Upper lobe of right lung (tissue), 1 donor: ENCODE measurements around the gene FHOD1. TPM values are rescaled to one million over a fixed set of nuclear protein-coding genes. Genes with fewer than 3 reads are reported as not detected.

Source experiments
- ATAC-seq: fragments of 200-7000 bp; cut with Tn5 transposase; one replicate; pipeline ENCODE4 v1.9.1; 2020; ENCODE audit warnings: mild to moderate bottlenecking, moderate library complexity
- DNase-seq: peaks from one replicate; pipeline ENCODE4 v3.0.0-alpha.2; 2020
- H3K27ac ChIP-seq: fragments of 200-600 bp; one replicate; pipeline ENCODE4 v1.8.0; 2022
- H3K27me3 ChIP-seq: fragments of 200-600 bp; one replicate; pipeline ENCODE4 v1.8.0; 2022; ENCODE audit warnings: mild to moderate bottlenecking
- H3K36me3 ChIP-seq: fragments of 200-600 bp; one replicate; pipeline ENCODE4 v1.8.0; 2022
- H3K4me1 ChIP-seq: fragments of 200-600 bp; one replicate; pipeline ENCODE4 v1.8.0; 2022
- H3K4me3 ChIP-seq: fragments of 200-600 bp; one replicate; pipeline ENCODE4 v1.8.0; 2022; ENCODE audit warnings: mild to moderate bottlenecking
- H3K9me3 ChIP-seq: fragments of 200-600 bp; one replicate; pipeline ENCODE4 v1.8.0; 2022
- intact Hi-C: fragments of 100-400 bp; cut with DNase I; formaldehyde crosslinking; loops from one replicate; pipeline ENCODE4 v1.11.0; 2022
- total RNA-seq: library from RNA; stranded (reverse); fragmentation: NEBNext Ultra II Directional; extraction: Animal tissue kit (Norgen Biotek cat#: 25700); gene quantifications from one replicate; pipeline ENCODE4 v1.2.1, GENCODE V29; 2021
- TF ChIP-seq, protein P1 (sequence below): fragments of 200-600 bp; IDR thresholded peaks from one replicate; pipeline ENCODE4 v1.8.0; 2022; ENCODE audit warnings: antibody characterized with exemption
- donor health status: DM: no; HTN: yes; CAD: no; lungs with severe emphysema.

FHOD1 gene
- total RNA-seq, 1 donor from 2014 or later = 94.9 TPM

DNA sequence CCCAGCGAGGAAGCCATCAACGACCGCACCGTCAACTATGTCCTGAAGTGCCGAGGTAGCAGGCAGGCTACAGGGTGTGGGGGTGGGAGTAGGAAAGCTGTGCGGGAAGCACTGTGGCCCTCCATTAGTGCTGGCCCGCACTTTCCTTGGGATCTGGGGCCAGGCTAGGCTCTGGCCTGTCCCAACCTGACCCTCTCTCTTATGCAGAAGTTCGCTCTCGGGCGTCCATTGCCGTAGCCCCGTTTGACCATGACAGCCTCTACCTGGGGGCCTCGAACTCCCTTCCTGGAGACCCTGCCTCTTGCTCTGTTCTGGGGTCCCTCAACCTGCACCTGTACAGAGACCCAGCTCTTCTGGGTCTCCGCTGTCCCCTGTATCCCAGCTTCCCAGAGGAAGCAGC lies 40.7 kb upstream of the FHOD1 start:
- intact Hi-C loops = no loop called here
- Histone ChIP-seq H3K27ac (no peak overlapping the region), H3K4me1 (no peaks in the 10 kb centered on the region), H3K36me3 (no peaks in the 10 kb centered on the region), H3K4me3 (no peak overlapping the region), H3K27me3 (no peaks in the 10 kb centered on the region), H3K9me3 (no peaks in the 10 kb centered on the region)
- no peak for DNase-seq
- no peak for ATAC-seq
- TF ChIP-seq, protein P1, sequence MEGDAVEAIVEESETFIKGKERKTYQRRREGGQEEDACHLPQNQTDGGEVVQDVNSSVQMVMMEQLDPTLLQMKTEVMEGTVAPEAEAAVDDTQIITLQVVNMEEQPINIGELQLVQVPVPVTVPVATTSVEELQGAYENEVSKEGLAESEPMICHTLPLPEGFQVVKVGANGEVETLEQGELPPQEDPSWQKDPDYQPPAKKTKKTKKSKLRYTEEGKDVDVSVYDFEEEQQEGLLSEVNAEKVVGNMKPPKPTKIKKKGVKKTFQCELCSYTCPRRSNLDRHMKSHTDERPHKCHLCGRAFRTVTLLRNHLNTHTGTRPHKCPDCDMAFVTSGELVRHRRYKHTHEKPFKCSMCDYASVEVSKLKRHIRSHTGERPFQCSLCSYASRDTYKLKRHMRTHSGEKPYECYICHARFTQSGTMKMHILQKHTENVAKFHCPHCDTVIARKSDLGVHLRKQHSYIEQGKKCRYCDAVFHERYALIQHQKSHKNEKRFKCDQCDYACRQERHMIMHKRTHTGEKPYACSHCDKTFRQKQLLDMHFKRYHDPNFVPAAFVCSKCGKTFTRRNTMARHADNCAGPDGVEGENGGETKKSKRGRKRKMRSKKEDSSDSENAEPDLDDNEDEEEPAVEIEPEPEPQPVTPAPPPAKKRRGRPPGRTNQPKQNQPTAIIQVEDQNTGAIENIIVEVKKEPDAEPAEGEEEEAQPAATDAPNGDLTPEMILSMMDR = no peak

DNA sequence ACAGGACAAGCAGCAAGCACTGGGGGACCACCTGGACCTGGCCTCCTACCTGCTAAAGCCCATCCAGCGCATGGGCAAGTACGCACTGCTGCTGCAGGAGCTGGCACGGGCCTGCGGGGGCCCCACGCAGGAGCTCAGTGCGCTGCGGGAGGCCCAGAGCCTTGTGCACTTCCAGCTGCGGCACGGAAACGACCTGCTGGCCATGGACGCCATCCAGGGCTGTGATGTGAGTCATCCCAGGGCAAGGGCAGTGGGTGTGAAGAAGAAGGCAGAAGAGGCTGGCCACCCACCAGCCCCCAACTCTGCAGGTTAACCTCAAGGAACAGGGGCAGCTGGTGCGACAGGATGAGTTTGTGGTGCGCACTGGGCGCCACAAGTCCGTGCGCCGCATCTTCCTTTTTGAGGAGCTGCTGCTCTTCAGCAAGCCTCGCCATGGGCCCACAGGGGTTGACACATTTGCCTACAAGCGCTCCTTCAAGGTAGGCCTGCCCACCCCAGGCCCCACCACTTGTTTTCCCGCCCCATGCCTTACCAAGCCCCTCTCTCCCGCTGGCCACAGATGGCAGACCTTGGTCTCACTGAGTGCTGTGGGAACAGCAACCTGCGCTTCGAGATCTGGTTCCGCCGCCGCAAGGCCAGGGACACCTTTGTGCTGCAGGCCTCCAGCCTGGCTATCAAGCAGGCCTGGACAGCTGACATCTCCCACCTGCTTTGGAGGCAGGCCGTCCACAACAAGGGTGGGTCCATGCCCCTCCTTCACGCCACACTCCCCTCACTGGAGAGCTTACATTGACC lies 39.4 kb upstream of the FHOD1 start:
- no peaks in the 10 kb centered on the region for H3K4me1 ChIP-seq
- ATAC-seq = no peak
- intact Hi-C loops = no loop called here
- no peak overlapping the region for H3K4me3 ChIP-seq
- no peak for DNase-seq
- H3K27me3 ChIP-seq = no peaks in the 10 kb centered on the region
- TF ChIP-seq, protein P1 = no peak
- no peaks in the 10 kb centered on the region for H3K36me3 ChIP-seq
- H3K27ac ChIP-seq = no peak overlapping the region
- H3K9me3 ChIP-seq = no peaks in the 10 kb centered on the region

DNA sequence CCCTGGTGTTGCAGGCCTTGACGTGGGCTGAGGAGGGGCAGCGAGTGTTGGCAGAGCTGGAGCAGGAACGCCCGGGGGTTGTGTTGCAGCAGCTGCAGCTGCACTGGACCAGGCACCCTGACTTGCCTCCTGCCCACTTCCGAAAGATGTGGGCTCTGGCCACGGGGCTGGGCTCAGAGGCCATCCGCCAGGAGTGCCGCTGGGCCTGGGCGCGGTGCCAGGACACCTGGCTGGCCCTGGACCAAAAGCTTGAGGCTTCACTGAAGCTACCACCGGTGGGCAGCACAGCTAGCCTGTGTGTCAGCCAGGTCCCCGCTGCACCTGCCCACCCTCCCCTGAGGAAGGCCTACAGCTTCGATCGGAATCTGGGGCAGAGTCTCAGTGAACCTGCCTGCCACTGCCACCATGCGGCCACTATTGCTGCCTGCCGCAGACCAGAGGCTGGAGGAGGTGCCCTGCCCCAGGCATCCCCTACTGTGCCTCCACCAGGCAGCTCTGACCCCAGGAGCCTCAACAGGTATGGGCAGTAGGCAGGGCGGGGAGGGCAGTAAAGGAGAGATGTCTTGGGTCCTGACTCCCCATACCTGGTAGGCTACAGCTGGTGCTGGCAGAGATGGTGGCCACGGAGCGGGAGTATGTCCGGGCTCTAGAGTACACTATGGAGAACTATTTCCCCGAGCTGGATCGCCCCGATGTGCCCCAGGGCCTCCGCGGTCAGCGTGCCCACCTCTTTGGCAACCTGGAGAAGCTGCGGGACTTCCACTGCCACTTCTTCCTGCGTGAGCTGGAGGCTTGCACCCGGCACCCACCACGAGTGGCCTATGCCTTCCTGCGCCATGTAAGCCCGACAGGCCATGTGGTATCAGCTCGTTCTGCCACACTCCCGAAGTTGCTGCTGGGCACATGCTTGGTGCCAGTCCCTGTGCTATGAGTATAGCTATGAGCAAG lies 37.7 kb upstream of the FHOD1 start:
- H3K27ac ChIP-seq = no peak overlapping the region
- DNase-seq (no peak), ATAC-seq (peak; percentile 60)
- no peaks in the 10 kb centered on the region for H3K27me3 ChIP-seq
- intact Hi-C loops = no loop called here
- no peaks in the 10 kb centered on the region for H3K9me3 ChIP-seq
- no peaks in the 10 kb centered on the region for H3K4me1 ChIP-seq
- no peaks in the 10 kb centered on the region for H3K36me3 ChIP-seq
- TF ChIP-seq, protein P1 = peak; percentile 36
- H3K4me3 ChIP-seq = no peak overlapping the region

DNA sequence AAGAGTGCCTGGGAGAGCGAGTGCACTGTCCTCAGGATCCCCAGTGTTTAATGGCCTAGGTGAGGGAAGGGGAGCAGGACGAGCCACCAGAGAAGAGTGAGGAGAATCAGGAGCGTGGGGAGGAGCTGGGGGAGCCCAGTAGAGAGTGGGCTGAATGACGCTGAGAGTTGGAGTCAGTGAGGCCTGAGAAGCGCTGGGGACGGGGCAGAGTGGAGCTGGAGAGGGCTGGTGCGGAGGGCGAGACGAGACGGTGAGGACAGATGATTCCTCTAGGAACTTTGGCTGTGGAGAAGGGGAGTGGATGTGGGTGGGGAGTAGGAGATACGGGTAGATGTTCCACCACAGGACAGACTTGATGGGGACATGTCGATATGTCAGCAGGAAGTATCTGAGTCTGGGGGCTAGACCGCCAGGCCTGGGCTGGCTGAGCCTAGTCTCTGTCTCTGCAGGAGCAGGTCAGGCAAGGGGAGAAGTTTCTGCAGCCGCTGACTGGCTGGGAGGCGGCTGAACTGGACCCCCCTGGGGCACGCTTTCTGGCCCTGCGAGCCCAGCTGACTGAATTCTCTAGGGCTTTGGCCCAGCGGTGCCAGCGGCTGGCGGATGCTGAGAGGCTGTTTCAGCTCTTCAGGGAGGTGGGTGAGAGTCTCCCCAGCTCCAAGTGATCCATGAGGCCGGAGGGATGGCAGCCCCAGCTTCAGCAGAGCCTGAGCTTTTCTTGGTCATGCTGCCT lies 36.7 kb upstream of the FHOD1 start:
- DNase-seq (no peak), ATAC-seq (no peak)
- intact Hi-C loops = no loop called here
- H3K9me3 ChIP-seq = no peaks in the 10 kb centered on the region
- H3K4me1 ChIP-seq = no peaks in the 10 kb centered on the region
- TF ChIP-seq, protein P1 = no peak
- H3K36me3 ChIP-seq = no peaks in the 10 kb centered on the region
- H3K4me3 ChIP-seq = no peak overlapping the region
- H3K27ac ChIP-seq = no peak overlapping the region
- H3K27me3 ChIP-seq = no peaks in the 10 kb centered on the region

DNA sequence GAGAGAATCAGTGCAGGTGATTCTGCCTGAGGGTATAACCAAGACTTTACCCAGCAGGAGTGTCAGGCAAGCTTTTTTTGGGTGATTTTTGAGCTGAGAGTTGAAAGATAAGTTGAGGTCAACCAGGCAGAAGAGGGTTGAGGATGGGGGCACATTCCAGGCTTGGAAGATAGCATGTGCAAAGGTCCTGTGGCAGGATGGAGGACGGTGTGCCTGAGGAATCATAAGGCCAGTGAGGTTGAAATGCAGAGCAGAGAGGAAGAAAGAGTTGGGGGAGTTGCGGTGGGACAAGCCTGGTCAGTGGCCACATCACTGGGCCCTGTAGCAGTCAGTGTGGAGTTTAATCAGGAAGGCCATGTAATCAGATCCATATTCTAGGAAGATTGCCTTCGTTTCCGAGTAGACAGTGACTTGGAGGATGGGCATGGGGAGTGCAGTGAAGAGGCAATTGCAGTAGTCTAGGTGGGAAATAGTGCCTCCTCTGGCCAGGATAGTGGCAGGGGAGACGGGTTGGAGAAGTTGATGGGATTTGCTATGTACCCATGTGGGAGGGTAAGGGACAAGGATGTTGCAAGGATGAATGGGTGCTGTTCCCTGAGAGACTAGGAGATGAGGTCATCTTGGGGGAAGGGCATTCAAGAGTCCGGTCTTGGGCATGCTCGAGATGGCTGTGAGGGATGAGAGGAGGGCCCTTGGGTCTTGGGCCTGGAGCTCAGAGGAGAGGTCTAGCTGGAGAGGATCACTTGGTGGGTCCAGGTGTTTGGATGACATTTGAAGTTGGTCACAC lies 36.0 kb upstream of the FHOD1 start:
- TF ChIP-seq, protein P1 = no peak
- intact Hi-C loops = no loop called here
- Histone ChIP-seq H3K9me3 (no peaks in the 10 kb centered on the region), H3K27me3 (no peaks in the 10 kb centered on the region), H3K36me3 (no peaks in the 10 kb centered on the region), H3K4me3 (no peak overlapping the region), H3K4me1 (peaks cover 6% of the 10 kb centered on the region), H3K27ac (no peak overlapping the region)
- ATAC-seq (no peak), DNase-seq (no peak)
